WTC11 (cell line): Measurements from ENCODE around the gene RPTOR. TPM values are rescaled to one million over a fixed set of nuclear protein-coding genes. Genes with fewer than 3 reads are reported as not detected.

Experiments used
- ATAC-seq: fragments of 200-7000 bp; cut with Tn5 transposase; 2 replicates; pipeline ENCODE4 v1.10.0; 2021; ENCODE audit warnings: mild to moderate bottlenecking, moderate library complexity
- CTCF ChIA-PET: fragments of 300-600 bp; sonication (Branson Sonifier 250); formaldehyde crosslinking; loops from one replicate; lab custom pipeline; 2021; ENCODE audit warnings: antibody characterized with exemption; lab: Charles Lee
- POLR2A ChIA-PET: fragments of 350-600 bp; sonication (Branson Sonifier 250); formaldehyde crosslinking; loops from one replicate; lab custom pipeline; 2021; ENCODE audit warnings: antibody characterized with exemption; lab: Charles Lee
- DNase-seq: peaks from one replicate; pipeline ENCODE4 v3.0.0; 2021; ENCODE audit warnings: low spot score
- H3K27ac Mint-ChIP-seq: 2 replicates; pipeline ENCODE4 v1.8.0; 2021; ENCODE audit warnings: mixed read lengths
- H3K27me3 Mint-ChIP-seq: 2 replicates; pipeline ENCODE4 v1.8.0; 2021; ENCODE audit warnings: low read depth, mild to moderate bottlenecking, moderate library complexity, mixed read lengths
- H3K36me3 Mint-ChIP-seq: 2 replicates; pipeline ENCODE4 v1.8.0; 2021; ENCODE audit warnings: mixed read lengths
- H3K4me1 Mint-ChIP-seq: 2 replicates; pipeline ENCODE4 v1.8.0; 2022; ENCODE audit warnings: mixed read lengths
- H3K4me3 Mint-ChIP-seq: 2 replicates; pipeline ENCODE4 v1.8.0; 2021; ENCODE audit warnings: mild to moderate bottlenecking, moderate library complexity, mixed read lengths
- H3K9me3 Mint-ChIP-seq: 2 replicates; pipeline ENCODE4 v1.8.0; 2021; ENCODE audit warnings: mixed read lengths
- CREB1 ChIP-seq: sonication (generic); formaldehyde crosslinking; IDR thresholded peaks from 2 replicates; pipeline ENCODE4 v1.8.0; 2023; ENCODE audit warnings: mild to moderate bottlenecking, missing genetic modification reagents
- ESRRA ChIP-seq: sonication (generic); formaldehyde crosslinking; IDR thresholded peaks from 2 replicates; pipeline ENCODE4 v1.8.1; 2022; ENCODE audit warnings: mild to moderate bottlenecking, missing genetic modification reagents, borderline replicate concordance
- FOXJ3 ChIP-seq: sonication (generic); formaldehyde crosslinking; IDR thresholded peaks from 2 replicates; pipeline ENCODE4 v1.9.0; 2021; ENCODE audit warnings: missing genetic modification reagents, mild to moderate bottlenecking, borderline replicate concordance
- IRF2 ChIP-seq: sonication (generic); formaldehyde crosslinking; IDR thresholded peaks from 2 replicates; pipeline ENCODE4 v1.8.0; 2022; ENCODE audit warnings: low read depth, missing genetic modification reagents, borderline replicate concordance
- JUN ChIP-seq: sonication (generic); formaldehyde crosslinking; IDR thresholded peaks from 2 replicates; pipeline ENCODE4 v1.8.0; 2023; ENCODE audit warnings: mild to moderate bottlenecking, missing genetic modification reagents
- MXD4 ChIP-seq: fragments of 250-450 bp; sonication (Bioruptor Pico); IDR thresholded peaks from 2 replicates; pipeline ENCODE4 v1.8.0; 2021; ENCODE audit warnings: mild to moderate bottlenecking, moderate library complexity, borderline replicate concordance
- MYBL2 ChIP-seq: sonication (generic); formaldehyde crosslinking; IDR thresholded peaks from 2 replicates; pipeline ENCODE4 v1.8.1; 2023; ENCODE audit warnings: mild to moderate bottlenecking, moderate library complexity, missing genetic modification reagents
- NFYB ChIP-seq: sonication (generic); formaldehyde crosslinking; conservative IDR thresholded peaks from 2 replicates; pipeline ENCODE4 v1.8.0; 2022; ENCODE audit warnings: low read depth, missing genetic modification reagents
- TCF7 ChIP-seq: sonication (generic); formaldehyde crosslinking; IDR thresholded peaks from 2 replicates; pipeline ENCODE4 v1.8.0; 2022; ENCODE audit warnings: mild to moderate bottlenecking, low read depth, missing genetic modification reagents, moderate library complexity
- ZNF232 ChIP-seq: sonication (generic); formaldehyde crosslinking; IDR thresholded peaks from 2 replicates; pipeline ENCODE4 v1.8.0; 2022; ENCODE audit warnings: mild to moderate bottlenecking, missing genetic modification reagents
- ZNF671 ChIP-seq: fragments of 250-450 bp; sonication (Bioruptor Pico); IDR thresholded peaks from 2 replicates; pipeline ENCODE4 v1.8.0; 2021; ENCODE audit warnings: mild to moderate bottlenecking
- total RNA-seq: library from RNA; stranded (reverse); gene quantifications from 3 replicates; pipeline ENCODE4 v1.2.3, GENCODE V29; 2021
- TF ChIP-seq, protein P1 (sequence below): sonication (generic); formaldehyde crosslinking; IDR thresholded peaks from 2 replicates; pipeline ENCODE4 v1.8.1; 2022; ENCODE audit warnings: low read depth, missing genetic modification reagents, borderline replicate concordance
- TF ChIP-seq, protein P2 (sequence below): sonication (generic); formaldehyde crosslinking; IDR thresholded peaks from 2 replicates; pipeline ENCODE4 v1.8.1; 2023; ENCODE audit warnings: mild to moderate bottlenecking, missing genetic modification reagents, moderate library complexity
- TF ChIP-seq, protein P3 (sequence below): sonication (generic); formaldehyde crosslinking; IDR thresholded peaks from 2 replicates; pipeline ENCODE4 v1.8.0; 2022; ENCODE audit warnings: mild to moderate bottlenecking, missing genetic modification reagents
- TF ChIP-seq, protein P4 (sequence below): sonication (generic); formaldehyde crosslinking; IDR thresholded peaks from 2 replicates; pipeline ENCODE4 v1.8.1; 2022; ENCODE audit warnings: low read depth, mild to moderate bottlenecking, moderate library complexity, missing genetic modification reagents, borderline replicate concordance
- TF ChIP-seq, protein P5 (sequence below): sonication (generic); formaldehyde crosslinking; IDR thresholded peaks from 2 replicates; pipeline ENCODE4 v1.8.1; 2023; ENCODE audit warnings: mild to moderate bottlenecking, missing genetic modification reagents, borderline replicate concordance
- TF ChIP-seq, protein P6 (sequence below): fragments of 250-450 bp; sonication (Bioruptor Pico); IDR thresholded peaks from 2 replicates; pipeline ENCODE4 v1.9.0; 2021; ENCODE audit warnings: mild to moderate bottlenecking

RPTOR gene
- total RNA-seq, 1 experiment from 2014 or later = 41.0 TPM

DNA sequence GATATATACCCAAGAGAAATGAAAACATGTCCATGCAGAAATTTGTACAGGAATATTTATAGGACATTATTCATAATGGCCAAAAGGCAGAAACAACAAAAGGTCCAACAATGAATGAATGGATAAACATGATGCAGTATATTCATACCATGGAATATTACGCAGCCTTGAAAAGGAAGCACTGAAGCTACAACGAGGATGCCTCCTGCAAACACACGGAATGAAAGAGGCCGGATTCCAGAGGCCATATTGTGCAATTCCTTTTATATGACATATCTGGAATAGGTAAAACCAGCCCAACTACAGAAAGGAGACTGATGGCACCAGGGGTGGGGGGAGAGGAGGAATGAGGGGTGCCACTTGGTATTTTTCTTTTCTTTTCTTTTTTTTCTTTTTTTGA is 432.5 kb downstream of the RPTOR start (continued):
- TF ChIP-seq, protein P1, sequence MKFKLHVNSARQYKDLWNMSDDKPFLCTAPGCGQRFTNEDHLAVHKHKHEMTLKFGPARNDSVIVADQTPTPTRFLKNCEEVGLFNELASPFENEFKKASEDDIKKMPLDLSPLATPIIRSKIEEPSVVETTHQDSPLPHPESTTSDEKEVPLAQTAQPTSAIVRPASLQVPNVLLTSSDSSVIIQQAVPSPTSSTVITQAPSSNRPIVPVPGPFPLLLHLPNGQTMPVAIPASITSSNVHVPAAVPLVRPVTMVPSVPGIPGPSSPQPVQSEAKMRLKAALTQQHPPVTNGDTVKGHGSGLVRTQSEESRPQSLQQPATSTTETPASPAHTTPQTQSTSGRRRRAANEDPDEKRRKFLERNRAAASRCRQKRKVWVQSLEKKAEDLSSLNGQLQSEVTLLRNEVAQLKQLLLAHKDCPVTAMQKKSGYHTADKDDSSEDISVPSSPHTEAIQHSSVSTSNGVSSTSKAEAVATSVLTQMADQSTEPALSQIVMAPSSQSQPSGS (CRISPR knock-in tag) = no peak
- TF ChIP-seq ZNF232 (no peak), MXD4 (CRISPR knock-in tag) (no peak), CREB1 (CRISPR knock-in tag) (no peak), ESRRA (CRISPR knock-in tag) (no peak)

DNA sequence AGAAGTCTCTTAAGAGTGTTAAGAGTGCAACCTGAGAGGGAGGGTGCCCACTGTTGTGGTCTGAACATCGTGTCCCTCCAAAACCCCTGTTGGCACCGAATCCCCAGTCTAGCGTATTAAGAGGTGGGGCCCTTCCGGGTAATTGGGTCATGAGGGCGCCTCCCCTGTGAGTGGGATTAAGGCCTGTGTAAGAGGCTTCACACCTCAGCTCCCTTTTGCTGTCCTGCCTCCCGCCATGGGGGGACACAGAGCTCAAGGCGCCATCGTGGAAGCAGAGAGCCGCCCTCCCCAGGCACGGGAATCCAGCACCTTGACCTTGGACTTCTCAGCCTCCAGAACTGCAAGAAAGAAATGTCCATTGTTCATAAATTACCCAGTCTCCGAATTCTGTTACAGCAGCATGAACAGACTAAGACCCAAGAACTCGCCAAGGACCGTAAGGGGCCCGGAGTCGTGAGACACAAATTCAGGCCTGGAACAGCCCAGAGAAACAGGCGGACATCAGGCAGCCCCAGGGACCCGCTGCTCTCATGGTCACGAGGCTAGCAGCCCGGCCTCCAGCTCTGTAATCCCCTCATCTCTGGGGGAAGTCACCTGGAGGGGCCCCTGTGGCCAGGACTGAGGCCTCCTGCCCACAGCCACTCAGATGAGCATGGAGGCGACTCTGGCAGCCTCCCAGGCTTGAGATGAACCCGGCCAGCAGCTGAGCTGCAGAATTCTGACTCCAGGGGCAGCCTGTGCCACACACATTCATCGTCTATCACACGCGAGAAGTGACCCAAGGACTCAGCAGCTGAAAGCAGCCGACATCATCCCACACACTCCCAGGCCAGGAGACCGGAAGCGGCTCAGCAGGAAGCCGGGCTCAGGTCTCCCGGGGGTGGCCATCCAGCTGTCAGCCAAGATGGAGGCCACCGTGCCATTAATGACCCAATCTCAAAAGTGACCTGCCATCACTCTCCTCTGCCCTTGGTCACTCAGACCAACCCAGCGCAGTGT is 434.2 kb downstream of the RPTOR start:
- Mint-ChIP-seq H3K27me3 (no peaks in the 10 kb centered on the region; the same call in 1 of the 2 replicates), H3K4me1 (peaks cover 3% of the 10 kb centered on the region), H3K27ac (no peak overlapping the region), H3K36me3 (no peaks in the 10 kb centered on the region), H3K4me3 (no peak overlapping the region; the same call in 1 of the 2 replicates), H3K9me3 (peaks cover 7% of the 10 kb centered on the region)
- ChIA-PET POLR2A (no interaction called here), CTCF (interaction anchor here (1.0 to 2.2 kb wide), 4 partner anchors 9 to 552 kb away, joined by 3 to 6 read pairs (median 4); no protein-coding TSS in a partner anchor)
- DNase-seq (no peak), ATAC-seq (no peak)
- TF ChIP-seq TCF7 (CRISPR knock-in tag) = no peak

DNA sequence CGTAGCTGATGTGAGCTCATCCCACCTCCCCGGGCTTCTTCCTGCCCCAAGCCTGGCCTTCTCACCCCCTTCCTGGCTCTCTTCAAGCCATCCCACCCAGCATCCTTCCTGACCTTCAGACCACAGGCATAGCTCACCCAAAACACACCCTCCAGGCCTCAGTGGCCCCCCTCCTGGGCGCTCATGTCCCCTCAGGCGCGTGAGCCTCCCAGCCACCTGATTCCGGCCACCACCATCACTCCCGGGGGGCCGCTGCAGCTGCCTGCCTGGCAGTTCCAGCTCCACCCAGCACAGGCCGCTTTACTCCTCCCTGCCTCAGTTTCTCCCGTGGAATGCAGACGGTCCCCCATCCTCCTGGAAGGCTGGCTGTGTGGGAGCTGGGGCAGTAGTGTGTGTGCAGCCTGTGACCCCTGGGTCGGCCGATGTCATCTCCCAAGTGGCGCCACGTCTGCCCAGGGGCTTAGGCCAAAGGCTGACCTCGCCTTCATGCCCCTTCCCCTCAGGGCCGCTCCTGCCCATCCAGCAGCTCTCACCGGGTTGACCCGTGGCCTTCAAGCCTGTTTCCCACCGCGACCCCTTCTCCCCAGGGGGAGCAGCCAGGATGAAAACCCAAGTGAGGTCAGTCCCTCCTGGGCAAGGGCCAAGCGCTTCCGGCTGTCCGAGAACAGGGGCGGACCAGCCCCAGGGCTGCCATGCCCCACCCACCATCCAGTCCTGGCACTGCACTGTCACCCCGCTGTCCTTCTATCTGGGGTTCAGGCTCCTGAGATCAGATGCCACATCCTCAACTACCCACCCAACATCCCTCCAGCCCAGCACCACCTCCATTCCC is 435.1 kb downstream of the RPTOR start:
- ChIA-PET CTCF (interaction anchor here (1.0 to 2.2 kb wide), 4 partner anchors 10 to 553 kb away, joined by 3 to 6 read pairs (median 4); no protein-coding TSS in a partner anchor), POLR2A (no interaction called here)
- DNase-seq (no peak), ATAC-seq (no peak)
- no peaks in the 10 kb centered on the region for H3K36me3 Mint-ChIP-seq
- no peak overlapping the region for H3K27ac Mint-ChIP-seq
- peaks cover 3% of the 10 kb centered on the region for H3K4me1 Mint-ChIP-seq
- peaks cover 7% of the 10 kb centered on the region for H3K9me3 Mint-ChIP-seq
- H3K27me3 Mint-ChIP-seq = no peaks in the 10 kb centered on the region; the same call in 1 of the 2 replicates
- H3K4me3 Mint-ChIP-seq = peak overlapping the region; percentile 68
- TF ChIP-seq, protein P2, sequence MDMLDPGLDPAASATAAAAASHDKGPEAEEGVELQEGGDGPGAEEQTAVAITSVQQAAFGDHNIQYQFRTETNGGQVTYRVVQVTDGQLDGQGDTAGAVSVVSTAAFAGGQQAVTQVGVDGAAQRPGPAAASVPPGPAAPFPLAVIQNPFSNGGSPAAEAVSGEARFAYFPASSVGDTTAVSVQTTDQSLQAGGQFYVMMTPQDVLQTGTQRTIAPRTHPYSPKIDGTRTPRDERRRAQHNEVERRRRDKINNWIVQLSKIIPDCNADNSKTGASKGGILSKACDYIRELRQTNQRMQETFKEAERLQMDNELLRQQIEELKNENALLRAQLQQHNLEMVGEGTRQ (CRISPR knock-in tag) = no peak
- TF ChIP-seq, protein P3, sequence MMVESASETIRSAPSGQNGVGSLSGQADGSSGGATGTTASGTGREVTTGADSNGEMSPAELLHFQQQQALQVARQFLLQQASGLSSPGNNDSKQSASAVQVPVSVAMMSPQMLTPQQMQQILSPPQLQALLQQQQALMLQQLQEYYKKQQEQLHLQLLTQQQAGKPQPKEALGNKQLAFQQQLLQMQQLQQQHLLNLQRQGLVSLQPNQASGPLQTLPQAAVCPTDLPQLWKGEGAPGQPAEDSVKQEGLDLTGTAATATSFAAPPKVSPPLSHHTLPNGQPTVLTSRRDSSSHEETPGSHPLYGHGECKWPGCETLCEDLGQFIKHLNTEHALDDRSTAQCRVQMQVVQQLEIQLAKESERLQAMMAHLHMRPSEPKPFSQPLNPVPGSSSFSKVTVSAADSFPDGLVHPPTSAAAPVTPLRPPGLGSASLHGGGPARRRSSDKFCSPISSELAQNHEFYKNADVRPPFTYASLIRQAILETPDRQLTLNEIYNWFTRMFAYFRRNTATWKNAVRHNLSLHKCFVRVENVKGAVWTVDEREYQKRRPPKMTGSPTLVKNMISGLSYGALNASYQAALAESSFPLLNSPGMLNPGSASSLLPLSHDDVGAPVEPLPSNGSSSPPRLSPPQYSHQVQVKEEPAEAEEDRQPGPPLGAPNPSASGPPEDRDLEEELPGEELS = no peak
- TF ChIP-seq, protein P4, sequence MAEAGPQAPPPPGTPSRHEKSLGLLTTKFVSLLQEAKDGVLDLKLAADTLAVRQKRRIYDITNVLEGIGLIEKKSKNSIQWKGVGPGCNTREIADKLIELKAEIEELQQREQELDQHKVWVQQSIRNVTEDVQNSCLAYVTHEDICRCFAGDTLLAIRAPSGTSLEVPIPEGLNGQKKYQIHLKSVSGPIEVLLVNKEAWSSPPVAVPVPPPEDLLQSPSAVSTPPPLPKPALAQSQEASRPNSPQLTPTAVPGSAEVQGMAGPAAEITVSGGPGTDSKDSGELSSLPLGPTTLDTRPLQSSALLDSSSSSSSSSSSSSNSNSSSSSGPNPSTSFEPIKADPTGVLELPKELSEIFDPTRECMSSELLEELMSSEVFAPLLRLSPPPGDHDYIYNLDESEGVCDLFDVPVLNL (CRISPR knock-in tag) = no peak
- TF ChIP-seq NFYB (CRISPR knock-in tag) = no peak
- TF ChIP-seq, protein P5, sequence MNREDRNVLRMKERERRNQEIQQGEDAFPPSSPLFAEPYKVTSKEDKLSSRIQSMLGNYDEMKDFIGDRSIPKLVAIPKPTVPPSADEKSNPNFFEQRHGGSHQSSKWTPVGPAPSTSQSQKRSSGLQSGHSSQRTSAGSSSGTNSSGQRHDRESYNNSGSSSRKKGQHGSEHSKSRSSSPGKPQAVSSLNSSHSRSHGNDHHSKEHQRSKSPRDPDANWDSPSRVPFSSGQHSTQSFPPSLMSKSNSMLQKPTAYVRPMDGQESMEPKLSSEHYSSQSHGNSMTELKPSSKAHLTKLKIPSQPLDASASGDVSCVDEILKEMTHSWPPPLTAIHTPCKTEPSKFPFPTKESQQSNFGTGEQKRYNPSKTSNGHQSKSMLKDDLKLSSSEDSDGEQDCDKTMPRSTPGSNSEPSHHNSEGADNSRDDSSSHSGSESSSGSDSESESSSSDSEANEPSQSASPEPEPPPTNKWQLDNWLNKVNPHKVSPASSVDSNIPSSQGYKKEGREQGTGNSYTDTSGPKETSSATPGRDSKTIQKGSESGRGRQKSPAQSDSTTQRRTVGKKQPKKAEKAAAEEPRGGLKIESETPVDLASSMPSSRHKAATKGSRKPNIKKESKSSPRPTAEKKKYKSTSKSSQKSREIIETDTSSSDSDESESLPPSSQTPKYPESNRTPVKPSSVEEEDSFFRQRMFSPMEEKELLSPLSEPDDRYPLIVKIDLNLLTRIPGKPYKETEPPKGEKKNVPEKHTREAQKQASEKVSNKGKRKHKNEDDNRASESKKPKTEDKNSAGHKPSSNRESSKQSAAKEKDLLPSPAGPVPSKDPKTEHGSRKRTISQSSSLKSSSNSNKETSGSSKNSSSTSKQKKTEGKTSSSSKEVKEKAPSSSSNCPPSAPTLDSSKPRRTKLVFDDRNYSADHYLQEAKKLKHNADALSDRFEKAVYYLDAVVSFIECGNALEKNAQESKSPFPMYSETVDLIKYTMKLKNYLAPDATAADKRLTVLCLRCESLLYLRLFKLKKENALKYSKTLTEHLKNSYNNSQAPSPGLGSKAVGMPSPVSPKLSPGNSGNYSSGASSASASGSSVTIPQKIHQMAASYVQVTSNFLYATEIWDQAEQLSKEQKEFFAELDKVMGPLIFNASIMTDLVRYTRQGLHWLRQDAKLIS (CRISPR knock-in tag) = no peak
- TF ChIP-seq, protein P6, sequence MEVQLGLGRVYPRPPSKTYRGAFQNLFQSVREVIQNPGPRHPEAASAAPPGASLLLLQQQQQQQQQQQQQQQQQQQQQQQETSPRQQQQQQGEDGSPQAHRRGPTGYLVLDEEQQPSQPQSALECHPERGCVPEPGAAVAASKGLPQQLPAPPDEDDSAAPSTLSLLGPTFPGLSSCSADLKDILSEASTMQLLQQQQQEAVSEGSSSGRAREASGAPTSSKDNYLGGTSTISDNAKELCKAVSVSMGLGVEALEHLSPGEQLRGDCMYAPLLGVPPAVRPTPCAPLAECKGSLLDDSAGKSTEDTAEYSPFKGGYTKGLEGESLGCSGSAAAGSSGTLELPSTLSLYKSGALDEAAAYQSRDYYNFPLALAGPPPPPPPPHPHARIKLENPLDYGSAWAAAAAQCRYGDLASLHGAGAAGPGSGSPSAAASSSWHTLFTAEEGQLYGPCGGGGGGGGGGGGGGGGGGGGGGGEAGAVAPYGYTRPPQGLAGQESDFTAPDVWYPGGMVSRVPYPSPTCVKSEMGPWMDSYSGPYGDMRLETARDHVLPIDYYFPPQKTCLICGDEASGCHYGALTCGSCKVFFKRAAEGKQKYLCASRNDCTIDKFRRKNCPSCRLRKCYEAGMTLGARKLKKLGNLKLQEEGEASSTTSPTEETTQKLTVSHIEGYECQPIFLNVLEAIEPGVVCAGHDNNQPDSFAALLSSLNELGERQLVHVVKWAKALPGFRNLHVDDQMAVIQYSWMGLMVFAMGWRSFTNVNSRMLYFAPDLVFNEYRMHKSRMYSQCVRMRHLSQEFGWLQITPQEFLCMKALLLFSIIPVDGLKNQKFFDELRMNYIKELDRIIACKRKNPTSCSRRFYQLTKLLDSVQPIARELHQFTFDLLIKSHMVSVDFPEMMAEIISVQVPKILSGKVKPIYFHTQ (CRISPR knock-in tag) = no peak
- TF ChIP-seq ZNF671 = no peak
- no peak for TF ChIP-seq ZNF232
- TF ChIP-seq FOXJ3 (CRISPR knock-in tag) = no peak
- no peak for TF ChIP-seq MYBL2
- no peak for TF ChIP-seq JUN (CRISPR knock-in tag)
- TF ChIP-seq IRF2 = no peak
